ENCODE measurements around the gene DMD. TPM values are rescaled to one million over a fixed set of nuclear protein-coding genes. Genes with fewer than 3 reads are reported as not detected.

DMD gene
- total and polyA plus RNA-seq, 12 donors, result 28.5 to 228 (median 168) TPM

DNA sequence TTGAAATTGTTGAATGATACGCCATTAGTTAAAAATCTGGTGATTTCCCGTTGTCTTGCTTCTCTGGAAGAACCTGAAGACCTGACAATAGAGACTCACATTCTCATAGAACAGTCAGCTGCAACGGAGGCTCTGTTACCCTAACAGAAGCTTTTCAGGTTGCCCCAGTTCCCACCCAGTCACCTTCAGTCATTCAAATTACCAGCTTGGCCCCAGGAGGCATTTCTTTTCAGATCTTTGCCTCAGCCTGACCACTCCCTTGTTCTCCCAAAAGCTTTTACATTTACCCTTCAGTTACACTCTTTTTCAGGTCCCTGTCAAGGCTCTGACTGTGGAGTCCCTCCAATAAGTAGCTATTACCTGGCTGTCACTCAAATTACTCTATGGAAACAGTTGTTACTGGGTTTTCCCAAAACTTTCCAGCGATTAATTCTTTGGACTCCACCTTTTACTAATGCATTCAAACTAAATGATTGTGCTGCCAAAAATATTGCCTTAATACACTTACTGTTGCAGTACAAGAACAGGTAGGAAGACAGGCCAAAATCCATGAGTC, 1977.3 kb downstream of the DMD start:
- intact Hi-C loops (cut with DNase I), result no loop called here

DNA sequence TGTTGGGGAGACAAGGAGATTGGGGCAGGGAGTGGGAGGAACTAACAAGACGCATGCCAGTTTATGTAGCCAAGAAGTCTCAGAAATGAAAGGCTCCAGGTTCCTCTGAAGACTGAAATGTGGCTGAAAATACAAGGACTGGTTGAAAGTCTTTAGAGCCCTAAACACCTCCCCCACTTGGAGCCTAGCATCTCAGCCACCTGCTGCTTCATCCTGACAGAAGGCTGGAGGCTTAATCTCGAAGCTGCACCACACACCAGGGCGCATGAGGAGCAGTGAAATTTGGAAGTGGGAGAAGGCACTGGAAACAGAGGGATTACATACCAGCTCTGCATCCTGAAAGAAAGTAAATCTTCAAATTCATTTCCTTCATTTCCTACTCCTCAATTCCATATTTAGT, 1978.8 kb downstream of the DMD start:
- Histone ChIP-seq H3K36me3 (no peaks in the 10 kb centered on the region), H3K27ac (no peak overlapping the region), H3K27me3 (peaks cover 0 to 15% (median 0%) of the 10 kb centered on the region in 7 donors), H3K4me3 (no peak overlapping the region), H3K9me3 (no peaks in the 10 kb centered on the region), H3K4me1 (peaks cover 0 to 11% (median 0%) of the 10 kb centered on the region in 9 donors)
- intact Hi-C loops (cut with DNase I), result no loop called here
- DNase-seq (no peak), ATAC-seq (no peak)
- TF ChIP-seq, protein P1, sequence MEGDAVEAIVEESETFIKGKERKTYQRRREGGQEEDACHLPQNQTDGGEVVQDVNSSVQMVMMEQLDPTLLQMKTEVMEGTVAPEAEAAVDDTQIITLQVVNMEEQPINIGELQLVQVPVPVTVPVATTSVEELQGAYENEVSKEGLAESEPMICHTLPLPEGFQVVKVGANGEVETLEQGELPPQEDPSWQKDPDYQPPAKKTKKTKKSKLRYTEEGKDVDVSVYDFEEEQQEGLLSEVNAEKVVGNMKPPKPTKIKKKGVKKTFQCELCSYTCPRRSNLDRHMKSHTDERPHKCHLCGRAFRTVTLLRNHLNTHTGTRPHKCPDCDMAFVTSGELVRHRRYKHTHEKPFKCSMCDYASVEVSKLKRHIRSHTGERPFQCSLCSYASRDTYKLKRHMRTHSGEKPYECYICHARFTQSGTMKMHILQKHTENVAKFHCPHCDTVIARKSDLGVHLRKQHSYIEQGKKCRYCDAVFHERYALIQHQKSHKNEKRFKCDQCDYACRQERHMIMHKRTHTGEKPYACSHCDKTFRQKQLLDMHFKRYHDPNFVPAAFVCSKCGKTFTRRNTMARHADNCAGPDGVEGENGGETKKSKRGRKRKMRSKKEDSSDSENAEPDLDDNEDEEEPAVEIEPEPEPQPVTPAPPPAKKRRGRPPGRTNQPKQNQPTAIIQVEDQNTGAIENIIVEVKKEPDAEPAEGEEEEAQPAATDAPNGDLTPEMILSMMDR (IDR thresholded peaks at IDR 0.05), result no peak
- WGBS, 2 donors, result 74 to 78% methylated on average over 3 of the region's 3 CpGs

More for the DNA sequence above, 1977.3 kb downstream of the DMD start:
- 73 to 88% methylated on average over 4 of the region's 4 CpGs for WGBS, 2 donors
- no peak overlapping the region for H3K4me3 ChIP-seq
- H3K4me1 ChIP-seq, result peaks cover 0 to 7% (median 0%) of the 10 kb centered on the region in 9 donors
- no peaks in the 10 kb centered on the region for H3K9me3 ChIP-seq
- ATAC-seq (no peak), DNase-seq (no peak)
- TF ChIP-seq, protein P1 (IDR thresholded peaks at IDR 0.05), result no peak
- peaks cover 0 to 15% (median 0%) of the 10 kb centered on the region in 7 donors for H3K27me3 ChIP-seq
- H3K27ac ChIP-seq, result no peak overlapping the region
- H3K36me3 ChIP-seq, result no peaks in the 10 kb centered on the region

DNA sequence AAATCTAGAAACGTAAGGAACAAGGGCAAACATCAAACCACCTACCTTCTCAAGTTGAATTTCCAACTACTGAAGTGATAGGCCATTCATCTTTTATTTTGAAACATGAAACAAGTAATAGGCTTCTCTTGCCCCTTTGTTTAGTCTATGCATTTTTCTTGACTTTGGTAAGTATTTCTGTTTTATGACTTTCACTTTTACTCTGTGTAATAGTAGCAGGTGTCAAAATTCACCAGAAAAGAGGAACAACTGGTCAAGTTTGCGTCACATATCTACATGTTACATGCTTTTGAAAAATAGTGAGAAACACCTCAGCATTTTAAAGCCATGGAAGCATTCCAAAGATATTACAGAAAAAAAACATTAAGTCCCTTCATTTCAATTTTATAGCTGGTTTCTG, 1982.4 kb downstream of the DMD start:
- Histone ChIP-seq H3K4me1 (peaks cover 0 to 18% (median 0%) of the 10 kb centered on the region in 9 donors), H3K27ac (peak overlapping the region in 4 of 10 donors; percentile 0 to 43 (median 15)), H3K4me3 (no peak overlapping the region), H3K9me3 (no peaks in the 10 kb centered on the region), H3K36me3 (no peaks in the 10 kb centered on the region), H3K27me3 (peaks cover 0 to 10% (median 0%) of the 10 kb centered on the region in 7 donors)
- TF ChIP-seq, protein P1 (IDR thresholded peaks at IDR 0.05), result no peak
- ATAC-seq, result peak in 1 of 8 donors; percentile 5
- intact Hi-C loops (cut with DNase I), result no loop called here
- no peak for DNase-seq
- WGBS, 2 donors, result 54 to 55% methylated on average over 2 of the region's 2 CpGs

DNA sequence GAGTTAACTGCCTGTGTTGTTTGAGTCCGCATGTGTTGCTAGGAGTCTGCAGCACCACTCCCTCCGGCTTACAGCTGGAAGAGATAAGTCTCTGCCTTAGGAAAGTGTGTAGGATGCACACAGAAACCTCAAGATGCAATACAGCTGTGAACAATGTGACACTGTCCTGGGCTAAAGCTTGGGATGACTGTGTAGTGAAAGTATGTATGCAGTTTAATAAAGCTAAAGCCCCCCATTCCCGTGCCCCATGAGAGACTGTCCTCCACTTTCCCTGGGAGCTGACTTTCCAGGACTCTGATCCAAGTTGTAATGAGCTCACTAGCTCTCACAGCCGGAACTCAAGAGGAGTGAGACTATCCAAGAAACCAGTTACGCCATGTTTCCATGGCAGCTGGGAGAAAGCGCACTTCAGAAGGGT, 1982.9 kb downstream of the DMD start:
- H3K4me1 ChIP-seq, result peaks cover 0 to 20% (median 0%) of the 10 kb centered on the region in 9 donors
- 37 to 45% methylated on average over 6 of the region's 6 CpGs for WGBS, 2 donors
- H3K9me3 ChIP-seq, result no peaks in the 10 kb centered on the region
- H3K4me3 ChIP-seq, result no peak overlapping the region
- ATAC-seq (peak; percentile 72 to 89 (median 86)), DNase-seq (peak in 1 of 2 donors; percentile 24)
- H3K36me3 ChIP-seq, result no peaks in the 10 kb centered on the region
- intact Hi-C loops (cut with DNase I), result no loop called here
- peak overlapping the region in 4 of 10 donors; percentile 0 to 43 (median 15) for H3K27ac ChIP-seq
- peaks cover 0 to 5% (median 0%) of the 10 kb centered on the region in 7 donors for H3K27me3 ChIP-seq
- TF ChIP-seq, protein P1 (IDR thresholded peaks at IDR 0.05), result no peak
